AG09309 (cell line): ENCODE data around the gene GPR21.

Experiments
- DNase-seq: peaks from one replicate; pipeline ENCODE4 v3.0.0-alpha.2; 2010; ENCODE audit warnings: low read depth
- H3K4me3 ChIP-seq: 2 replicates; pipeline ENCODE4 v1.5.1; 2011; ENCODE audit warnings: mild to moderate bottlenecking, low read depth, low read length, moderate library complexity; ENCODE audit not compliant: control insufficient read depth
- CTCF ChIP-seq: IDR thresholded peaks from 2 replicates; pipeline ENCODE4 v1.5.1; 2011; ENCODE audit warnings: mild to moderate bottlenecking, low read depth, low read length, inconsistent platforms; ENCODE audit not compliant: insufficient read depth, control insufficient read depth; ENCODE audit errors: missing control alignments

The GPR21 gene

GRCh38 chr9:123033352-123033751 is at the start of gene GPR21:
Gene GPR21 (plus strand): TSS chr9:123033667. CDS start chr9:123034567, 900 bp downstream.
- TF ChIP-seq CTCF, result no peak
- no peak for DNase-seq
- no peak within 1 kb of the TSS for H3K4me3 ChIP-seq

- no peak for DNase-seq
- no peak for TF ChIP-seq CTCF
- no peak overlapping the region for H3K4me3 ChIP-seq
These were observed 47.5 kb upstream of the GPR21 start for GRCh38 chr9:122986010-122986409.

- no peak for TF ChIP-seq CTCF
- no peak for DNase-seq
- no peak overlapping the region for H3K4me3 ChIP-seq
These were observed 45.3 kb upstream of the GPR21 start for GRCh38 chr9:122988141-122988540.

- no peak for TF ChIP-seq CTCF
- no peak for DNase-seq
- no peak overlapping the region for H3K4me3 ChIP-seq
These were observed 44.4 kb upstream of the GPR21 start for GRCh38 chr9:122988920-122989621.

GRCh38 chr9:122991370-122991830 is 42.1 kb upstream of the GPR21 start:
- no peak overlapping the region for H3K4me3 ChIP-seq
- peak; percentile 81 for DNase-seq
- peak; percentile 59 for TF ChIP-seq CTCF

- no peak for DNase-seq
- no peak for TF ChIP-seq CTCF
- H3K4me3 ChIP-seq, result no peak overlapping the region
These were observed 36.9 kb upstream of the GPR21 start for GRCh38 chr9:122996586-122996985.
